ENCODE results near the gene RPL22.

Gene RPL22

DNA sequence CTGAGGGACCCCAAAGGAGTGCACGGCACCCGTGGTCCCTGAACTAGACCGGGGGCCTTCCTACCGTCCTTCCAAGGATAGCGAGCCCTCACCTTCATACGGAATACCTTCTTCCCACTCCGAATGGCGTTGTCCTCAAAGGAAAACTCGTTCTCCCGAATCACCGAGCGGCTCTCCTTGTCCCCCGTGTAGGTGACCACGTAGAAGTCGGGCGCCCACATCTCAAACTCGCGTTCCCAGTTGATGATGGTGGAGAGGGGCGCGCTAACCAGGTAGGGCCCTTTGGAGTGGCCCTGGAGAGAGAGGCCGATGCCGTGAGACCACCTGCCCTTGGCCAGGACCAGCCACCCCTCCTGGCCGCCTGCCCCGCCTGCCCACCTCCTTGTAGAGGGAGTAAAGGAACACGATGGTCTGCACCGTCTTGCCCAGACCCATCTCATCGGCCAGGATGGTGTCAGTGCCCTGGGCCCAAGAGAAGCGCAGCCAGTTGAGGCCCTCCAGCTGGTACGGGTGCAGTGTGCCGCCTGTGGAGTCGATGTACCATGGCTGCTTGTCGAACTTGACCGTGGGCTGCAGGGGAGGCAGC lies 57.3 kb downstream of the RPL22 start:
- intact Hi-C loops (cut with micrococcal nuclease): no loop called here
- no peak overlapping the region for H3K4me3 Mint-ChIP-seq

DNA sequence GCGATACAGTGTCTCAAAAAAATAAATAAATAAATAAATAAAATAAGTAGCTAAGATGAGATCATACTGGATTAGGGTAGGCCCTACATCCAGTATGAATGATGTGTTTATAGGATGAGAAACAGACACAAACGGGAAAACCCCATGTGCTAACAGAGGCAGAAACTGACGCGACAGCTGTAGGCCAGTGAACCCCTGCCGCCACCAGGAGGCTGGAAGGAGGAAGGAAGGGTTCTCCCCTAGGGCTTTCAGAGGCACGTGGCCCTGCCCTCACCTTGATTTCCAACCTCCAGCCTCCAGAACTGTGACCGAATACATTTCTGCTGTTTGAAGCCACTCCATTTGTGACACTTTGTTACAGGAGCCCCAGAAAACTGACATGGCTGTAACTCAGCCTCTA lies 57.8 kb downstream of the RPL22 start:
- intact Hi-C loops (cut with micrococcal nuclease): no loop called here
- no peaks in the 10 kb centered on the region for H3K9me3 Mint-ChIP-seq

More for the DNA sequence above, 57.3 kb downstream of the RPL22 start:
- H3K36me3 Mint-ChIP-seq (ENCODE audit: low read depth): no peaks in the 10 kb centered on the region
- H3K9me3 Mint-ChIP-seq: no peaks in the 10 kb centered on the region
- no peak overlapping the region for H3K27ac Mint-ChIP-seq
- H3K27me3 Mint-ChIP-seq: peaks cover 2% of the 10 kb centered on the region
- H3K4me1 Mint-ChIP-seq (ENCODE audit: low read depth): no peaks in the 10 kb centered on the region

DNA sequence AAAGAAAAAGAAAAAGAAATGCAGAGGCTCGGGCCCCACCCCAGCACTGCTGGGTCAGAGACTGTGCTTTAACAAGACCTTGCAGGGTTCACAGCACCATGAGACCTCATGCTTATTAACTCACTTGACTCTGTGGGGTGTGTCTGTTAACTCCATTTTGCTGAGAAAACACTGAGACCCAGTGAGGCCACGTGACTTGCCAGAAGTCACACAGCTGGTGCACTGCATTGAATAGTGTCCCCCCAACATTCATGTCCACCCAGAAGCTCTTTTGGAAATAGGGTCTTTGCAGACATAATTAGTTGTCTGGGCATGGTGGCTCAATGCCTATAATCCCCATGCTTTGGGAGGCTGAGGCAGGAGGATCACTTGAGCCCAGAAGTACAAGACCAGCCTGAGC lies 59.0 kb downstream of the RPL22 start:
- Mint-ChIP-seq H3K27me3 (peaks cover 2% of the 10 kb centered on the region), H3K27ac (no peak overlapping the region), H3K36me3 (ENCODE audit: low read depth) (no peaks in the 10 kb centered on the region), H3K4me3 (no peak overlapping the region), H3K9me3 (no peaks in the 10 kb centered on the region), H3K4me1 (ENCODE audit: low read depth) (no peaks in the 10 kb centered on the region)
- intact Hi-C loops (cut with micrococcal nuclease): no loop called here

More for the DNA sequence above, 57.8 kb downstream of the RPL22 start:
- H3K4me3 Mint-ChIP-seq: no peak overlapping the region
- no peak overlapping the region for H3K27ac Mint-ChIP-seq
- H3K27me3 Mint-ChIP-seq: peaks cover 2% of the 10 kb centered on the region
- no peaks in the 10 kb centered on the region for H3K4me1 Mint-ChIP-seq (ENCODE audit: low read depth)
- no peaks in the 10 kb centered on the region for H3K36me3 Mint-ChIP-seq (ENCODE audit: low read depth)

DNA sequence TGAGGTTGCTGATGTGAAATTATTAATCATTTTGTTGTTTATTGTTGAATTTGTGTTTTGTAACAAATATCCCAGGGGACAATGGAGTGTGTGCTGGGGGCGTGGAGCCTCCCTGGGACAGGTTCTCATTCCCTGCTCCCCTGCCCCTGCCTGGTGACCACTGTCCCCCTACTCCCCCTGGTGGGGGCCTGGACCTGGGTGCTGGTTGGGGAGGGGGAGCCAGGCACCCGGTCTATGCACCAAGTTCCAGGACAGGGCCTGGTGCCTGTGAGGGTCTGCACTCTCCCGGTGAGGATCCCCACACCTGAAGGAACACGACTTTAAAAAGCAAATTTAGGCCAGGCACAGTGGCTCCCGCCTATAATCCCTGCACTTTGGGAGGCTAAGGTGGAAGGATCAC lies 61.6 kb downstream of the RPL22 start:
- no peaks in the 10 kb centered on the region for H3K4me1 Mint-ChIP-seq (ENCODE audit: low read depth)
- no peak overlapping the region for H3K4me3 Mint-ChIP-seq
- H3K36me3 Mint-ChIP-seq (ENCODE audit: low read depth): no peaks in the 10 kb centered on the region
- H3K27ac Mint-ChIP-seq: no peak overlapping the region
- intact Hi-C loops (cut with micrococcal nuclease): no loop called here
- peaks cover 2% of the 10 kb centered on the region for H3K27me3 Mint-ChIP-seq
- no peaks in the 10 kb centered on the region for H3K9me3 Mint-ChIP-seq

DNA sequence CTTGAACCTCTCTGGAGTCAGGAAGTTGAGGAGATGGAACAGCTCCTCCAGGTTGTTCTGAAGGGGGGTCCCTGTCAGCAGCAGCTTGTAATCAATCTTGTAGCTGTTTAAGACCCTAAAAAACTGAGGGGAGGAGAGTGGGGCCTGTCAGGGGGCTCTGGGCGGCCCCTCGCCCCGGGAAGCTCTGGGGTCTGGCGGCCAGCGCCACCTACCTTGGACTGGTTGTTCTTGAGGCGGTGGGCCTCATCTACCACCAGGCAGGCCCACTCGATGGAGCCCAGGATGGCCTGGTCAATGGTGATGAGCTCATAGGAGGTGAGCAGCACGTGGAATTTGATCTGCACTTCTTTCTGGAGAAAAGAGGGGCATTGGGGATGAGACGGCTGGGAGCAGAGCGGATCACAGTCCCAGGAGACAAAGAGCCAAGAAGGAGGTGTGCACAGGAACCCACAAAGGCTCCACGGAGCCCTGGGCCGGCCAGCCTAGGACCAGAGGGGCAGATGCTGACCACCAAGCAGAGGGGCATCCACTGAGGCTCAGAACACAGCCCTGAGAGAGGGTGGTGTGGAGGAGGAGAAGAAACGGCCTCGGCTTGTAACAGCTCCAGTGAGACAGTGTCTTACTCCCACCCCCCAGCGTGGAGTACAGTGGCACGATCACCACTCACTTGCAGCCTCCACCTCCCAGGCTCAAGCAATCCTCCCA lies 62.7 kb downstream of the RPL22 start:
- Mint-ChIP-seq H3K27me3 (peaks cover 4% of the 10 kb centered on the region), H3K4me1 (ENCODE audit: low read depth) (no peaks in the 10 kb centered on the region), H3K27ac (no peak overlapping the region), H3K9me3 (peaks cover 7% of the 10 kb centered on the region), H3K36me3 (ENCODE audit: low read depth) (no peaks in the 10 kb centered on the region), H3K4me3 (no peak overlapping the region)
- intact Hi-C loops (cut with micrococcal nuclease): no loop called here
